GM12878 (cell line): Measurements from ENCODE around the gene MRPS23. TPM values are rescaled to one million over a fixed set of nuclear protein-coding genes. Genes with fewer than 3 reads are reported as not detected.

Source experiments
- CTCF ChIP-seq, 3 experiments: IDR thresholded peaks in 2 of 3; conservative IDR thresholded peaks in 1 of 3; 2 replicates each; pipeline ENCODE4 v1.5.1; 2011; ENCODE audit warnings: low read depth in 3 of 3, low read length in 3 of 3, mild to moderate bottlenecking in 3 of 3, control low read depth in 2 of 3, moderate library complexity in 2 of 3, inconsistent platforms in 1 of 3, mixed read lengths in 1 of 3; ENCODE audit not compliant: control insufficient read depth in 2 of 3, insufficient read depth in 1 of 3; ENCODE audit errors: extremely low read depth in 1 of 3
- EED ChIP-seq: sonication (generic); IDR thresholded peaks from 2 replicates; pipeline ENCODE4 v1.6.1; 2016; ENCODE audit warnings: antibody characterized with exemption, low read depth
- EZH2 ChIP-seq: IDR thresholded peaks from 2 replicates; pipeline ENCODE4 v1.6.1; 2012; ENCODE audit warnings: low read depth, mild to moderate bottlenecking, control low read depth, inconsistent platforms, low read length, borderline replicate concordance; ENCODE audit not compliant: control insufficient read depth
- FOS ChIP-seq: IDR thresholded peaks from 3 replicates; pipeline ENCODE4 v1.6.1; 2011; ENCODE audit warnings: borderline replicate concordance; ENCODE audit not compliant: insufficient read length; ENCODE audit errors: extremely low read depth
- IKZF1 ChIP-seq: fragments of 450-650 bp; conservative IDR thresholded peaks from 2 replicates; pipeline ENCODE4 v1.6.1; 2017; ENCODE audit warnings: antibody characterized with exemption, mild to moderate bottlenecking
- MEF2B ChIP-seq: fragments of 450-650 bp; IDR thresholded peaks from 2 replicates; pipeline ENCODE4 v1.6.1; 2018; ENCODE audit warnings: mild to moderate bottlenecking, moderate library complexity; ENCODE audit not compliant: partially characterized antibody, poor library complexity, severe bottlenecking
- NBN ChIP-seq: fragments of 450-650 bp; IDR thresholded peaks from 2 replicates; pipeline ENCODE4 v1.6.1; 2016
- NFYB ChIP-seq: IDR thresholded peaks from 2 replicates; pipeline ENCODE4 v1.6.1; 2011; ENCODE audit warnings: low read depth, mild to moderate bottlenecking, low read length, improper control_type of control experiment, moderate library complexity; ENCODE audit not compliant: insufficient read depth
- NR2C1 ChIP-seq: fragments of 450-650 bp; IDR thresholded peaks from 2 replicates; pipeline ENCODE4 v1.6.1; 2017; ENCODE audit warnings: antibody characterized with exemption, mild to moderate bottlenecking, moderate library complexity
- NR2C2 ChIP-seq: IDR thresholded peaks from 2 replicates; pipeline ENCODE4 v1.6.1; 2011; ENCODE audit warnings: borderline replicate concordance, low read depth; ENCODE audit not compliant: control insufficient read depth, insufficient read length
- RFX5 ChIP-seq: IDR thresholded peaks from 2 replicates; pipeline ENCODE4 v1.6.1; 2011; ENCODE audit warnings: low read depth, low read length, improper control_type of control experiment
- SIN3A ChIP-seq: IDR thresholded peaks from 2 replicates; pipeline ENCODE4 v1.6.1; 2012; ENCODE audit warnings: low read depth, low read length, improper control_type of control experiment
- SMARCA5 ChIP-seq: fragments of 450-650 bp; IDR thresholded peaks from 2 replicates; pipeline ENCODE4 v1.6.1; 2017; ENCODE audit warnings: mild to moderate bottlenecking
- SREBF2 ChIP-seq: IDR thresholded peaks from 2 replicates; pipeline ENCODE4 v1.6.1; 2012; ENCODE audit warnings: mild to moderate bottlenecking, low read length
- TBL1XR1 ChIP-seq: IDR thresholded peaks from 2 replicates; pipeline ENCODE4 v1.6.1; 2012; ENCODE audit warnings: low read depth, low read length, improper control_type of control experiment
- TCF12 ChIP-seq: IDR thresholded peaks from 2 replicates; pipeline ENCODE4 v1.6.1; 2011; ENCODE audit warnings: low read depth, mild to moderate bottlenecking, low read length
- TCF3 ChIP-seq: IDR thresholded peaks from 2 replicates; pipeline ENCODE4 v1.6.1; 2012; ENCODE audit warnings: low read depth, mild to moderate bottlenecking, low read length, borderline replicate concordance; ENCODE audit not compliant: insufficient read depth
- WRNIP1 ChIP-seq: IDR thresholded peaks from 2 replicates; pipeline ENCODE4 v1.6.1; 2011; ENCODE audit warnings: low read depth, low read length, improper control_type of control experiment, borderline replicate concordance
- YBX1 ChIP-seq: fragments of 450-650 bp; IDR thresholded peaks from 2 replicates; pipeline ENCODE4 v1.6.1; 2016; ENCODE audit warnings: antibody characterized with exemption
- polyA plus RNA-seq, 11 experiments: library from polyadenylated mRNA; depleted of rRNA in 4 of 11; unstranded in 6 of 11; stranded (reverse) in 5 of 11; fragments of >200 nt; fragmentation: Nextera tagmentation in 4 of 11; fragmentation: Illumina TruSeq in 1 of 11; extraction: Ambion mirVana in 4 of 11; extraction: Trizol in 1 of 11; gene quantifications; 1 replicate in 1 of 11; 2 replicates in 10 of 11; pipeline versions ENCODE4 v1.2.1 to v1.2.3, GENCODE V29; 2011 to 2016; ENCODE audit warnings: inconsistent platforms in 2 of 11, missing spikeins in 2 of 11, low read depth in 1 of 11
- total RNA-seq, 4 experiments: library from RNA; depleted of rRNA in 3 of 4; stranded (reverse); fragments of >200 nt in 3 of 4; fragmentation: Illumina TruSeq in 1 of 4; extraction: Trizol in 1 of 4; gene quantifications; 2 replicates each; pipeline versions ENCODE4 v1.2.1 to v1.2.3, GENCODE V29; 2013 to 2021
- TF ChIP-seq, protein P1 (sequence below): IDR thresholded peaks from 2 replicates; pipeline ENCODE4 v1.6.1; 2012; ENCODE audit warnings: improper control_type of control experiment, low read depth, low read length; ENCODE audit not compliant: insufficient replicate concordance
- TF ChIP-seq, protein P2 (sequence below): fragments of 450-650 bp; IDR thresholded peaks from 2 replicates; pipeline ENCODE4 v1.6.1; 2014; ENCODE audit warnings: mild to moderate bottlenecking
- TF ChIP-seq, protein P3 (sequence below): fragments of 450-650 bp; IDR thresholded peaks from 2 replicates; pipeline ENCODE4 v1.6.1; 2016; ENCODE audit warnings: mild to moderate bottlenecking

The MRPS23 gene
- total and polyA plus RNA-seq, 10 of the 15 experiments (the other 5 are each of a cell fraction or from before 2014, with no cell fraction given) = 65.3 to 237 (median 87.9) TPM

DNA sequence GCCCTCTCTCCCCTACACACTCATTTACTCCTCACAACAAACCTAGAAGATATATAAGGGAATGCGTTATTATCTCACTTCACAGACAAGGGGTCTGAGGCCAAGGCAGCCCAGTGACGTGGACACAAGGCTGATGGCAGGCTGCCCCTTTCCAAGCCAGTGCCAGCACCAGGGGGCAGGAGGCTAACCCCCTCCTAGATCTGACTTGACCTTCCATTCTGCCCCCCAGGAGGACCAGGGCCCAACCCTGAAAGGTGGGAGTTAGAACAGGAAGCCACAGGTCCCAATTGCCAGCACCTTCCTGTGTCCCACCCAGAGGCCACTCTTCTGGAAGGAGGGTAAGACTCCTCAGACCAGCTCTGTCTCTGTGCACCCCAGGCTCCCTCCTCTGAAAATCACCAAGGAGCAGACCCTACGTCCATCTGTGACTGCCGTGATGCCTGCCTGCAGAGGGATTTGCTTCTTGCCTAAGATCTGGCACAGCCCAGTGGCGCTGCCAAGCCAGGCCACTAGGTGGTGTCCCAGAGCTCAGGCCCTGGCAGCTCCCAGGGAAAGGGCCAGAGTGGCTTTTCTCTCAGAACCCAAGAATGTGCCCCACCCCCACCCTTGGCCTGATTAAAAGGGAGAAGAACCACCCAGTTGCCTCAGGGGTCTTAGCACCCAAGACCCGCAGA, 42.4 kb upstream of the MRPS23 start (continued):
- TF ChIP-seq, protein P1, sequence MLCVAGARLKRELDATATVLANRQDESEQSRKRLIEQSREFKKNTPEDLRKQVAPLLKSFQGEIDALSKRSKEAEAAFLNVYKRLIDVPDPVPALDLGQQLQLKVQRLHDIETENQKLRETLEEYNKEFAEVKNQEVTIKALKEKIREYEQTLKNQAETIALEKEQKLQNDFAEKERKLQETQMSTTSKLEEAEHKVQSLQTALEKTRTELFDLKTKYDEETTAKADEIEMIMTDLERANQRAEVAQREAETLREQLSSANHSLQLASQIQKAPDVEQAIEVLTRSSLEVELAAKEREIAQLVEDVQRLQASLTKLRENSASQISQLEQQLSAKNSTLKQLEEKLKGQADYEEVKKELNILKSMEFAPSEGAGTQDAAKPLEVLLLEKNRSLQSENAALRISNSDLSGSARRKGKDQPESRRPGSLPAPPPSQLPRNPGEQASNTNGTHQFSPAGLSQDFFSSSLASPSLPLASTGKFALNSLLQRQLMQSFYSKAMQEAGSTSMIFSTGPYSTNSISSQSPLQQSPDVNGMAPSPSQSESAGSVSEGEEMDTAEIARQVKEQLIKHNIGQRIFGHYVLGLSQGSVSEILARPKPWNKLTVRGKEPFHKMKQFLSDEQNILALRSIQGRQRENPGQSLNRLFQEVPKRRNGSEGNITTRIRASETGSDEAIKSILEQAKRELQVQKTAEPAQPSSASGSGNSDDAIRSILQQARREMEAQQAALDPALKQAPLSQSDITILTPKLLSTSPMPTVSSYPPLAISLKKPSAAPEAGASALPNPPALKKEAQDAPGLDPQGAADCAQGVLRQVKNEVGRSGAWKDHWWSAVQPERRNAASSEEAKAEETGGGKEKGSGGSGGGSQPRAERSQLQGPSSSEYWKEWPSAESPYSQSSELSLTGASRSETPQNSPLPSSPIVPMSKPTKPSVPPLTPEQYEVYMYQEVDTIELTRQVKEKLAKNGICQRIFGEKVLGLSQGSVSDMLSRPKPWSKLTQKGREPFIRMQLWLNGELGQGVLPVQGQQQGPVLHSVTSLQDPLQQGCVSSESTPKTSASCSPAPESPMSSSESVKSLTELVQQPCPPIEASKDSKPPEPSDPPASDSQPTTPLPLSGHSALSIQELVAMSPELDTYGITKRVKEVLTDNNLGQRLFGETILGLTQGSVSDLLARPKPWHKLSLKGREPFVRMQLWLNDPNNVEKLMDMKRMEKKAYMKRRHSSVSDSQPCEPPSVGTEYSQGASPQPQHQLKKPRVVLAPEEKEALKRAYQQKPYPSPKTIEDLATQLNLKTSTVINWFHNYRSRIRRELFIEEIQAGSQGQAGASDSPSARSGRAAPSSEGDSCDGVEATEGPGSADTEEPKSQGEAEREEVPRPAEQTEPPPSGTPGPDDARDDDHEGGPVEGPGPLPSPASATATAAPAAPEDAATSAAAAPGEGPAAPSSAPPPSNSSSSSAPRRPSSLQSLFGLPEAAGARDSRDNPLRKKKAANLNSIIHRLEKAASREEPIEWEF = no peak
- TF ChIP-seq NR2C1 (no peak), FOS (no peak), NBN (no peak), TCF3 (no peak), SIN3A (no peak), MEF2B (no peak), IKZF1 (peak; percentile 39), TCF12 (0 out of 2 replicates have a peak, but pooled peaks have one; percentile 41), EZH2 (no peak), SREBF2 (no peak), NFYB (no peak), TBL1XR1 (no peak), CTCF (IDR thresholded peaks at IDR 0.05 in 2 of 3, conservative IDR thresholded peaks at IDR 0.05 in 1 of 3; ENCODE audit: control insufficient read depth in 2 of 3, extremely low read depth in 1 of 3, insufficient read depth in 1 of 3, low read depth in 3 of 3, low read length in 3 of 3) (peak; percentile 91 to 99 (median 99)), EED (0 out of 2 replicates have a peak, but pooled peaks have one; percentile 29), YBX1 (no peak), RFX5 (no peak), WRNIP1 (no peak), NR2C2 (no peak), SMARCA5 (0 out of 2 replicates have a peak, but pooled peaks have one; percentile 67)
- TF ChIP-seq, protein P2, sequence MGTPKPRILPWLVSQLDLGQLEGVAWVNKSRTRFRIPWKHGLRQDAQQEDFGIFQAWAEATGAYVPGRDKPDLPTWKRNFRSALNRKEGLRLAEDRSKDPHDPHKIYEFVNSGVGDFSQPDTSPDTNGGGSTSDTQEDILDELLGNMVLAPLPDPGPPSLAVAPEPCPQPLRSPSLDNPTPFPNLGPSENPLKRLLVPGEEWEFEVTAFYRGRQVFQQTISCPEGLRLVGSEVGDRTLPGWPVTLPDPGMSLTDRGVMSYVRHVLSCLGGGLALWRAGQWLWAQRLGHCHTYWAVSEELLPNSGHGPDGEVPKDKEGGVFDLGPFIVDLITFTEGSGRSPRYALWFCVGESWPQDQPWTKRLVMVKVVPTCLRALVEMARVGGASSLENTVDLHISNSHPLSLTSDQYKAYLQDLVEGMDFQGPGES = no peak
- TF ChIP-seq, protein P3, sequence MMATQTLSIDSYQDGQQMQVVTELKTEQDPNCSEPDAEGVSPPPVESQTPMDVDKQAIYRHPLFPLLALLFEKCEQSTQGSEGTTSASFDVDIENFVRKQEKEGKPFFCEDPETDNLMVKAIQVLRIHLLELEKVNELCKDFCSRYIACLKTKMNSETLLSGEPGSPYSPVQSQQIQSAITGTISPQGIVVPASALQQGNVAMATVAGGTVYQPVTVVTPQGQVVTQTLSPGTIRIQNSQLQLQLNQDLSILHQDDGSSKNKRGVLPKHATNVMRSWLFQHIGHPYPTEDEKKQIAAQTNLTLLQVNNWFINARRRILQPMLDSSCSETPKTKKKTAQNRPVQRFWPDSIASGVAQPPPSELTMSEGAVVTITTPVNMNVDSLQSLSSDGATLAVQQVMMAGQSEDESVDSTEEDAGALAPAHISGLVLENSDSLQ = no peak
